ENCODE results near the gene NOP10. TPM values are rescaled to one million over a fixed set of nuclear protein-coding genes. Genes with fewer than 3 reads are reported as not detected.

NOP10 gene
- total RNA-seq, 4 donors from 2014 or later, result 41.1 to 166 (median 152) TPM

GRCh38 chr15:34304613-34305012 lies 38.3 kb downstream of the NOP10 start:
- Histone ChIP-seq H3K36me3 (no peaks in the 10 kb centered on the region), H3K4me3 (no peak overlapping the region), H3K27me3 (no peaks in the 10 kb centered on the region), H3K27ac (no peak overlapping the region), H3K4me1 (no peaks in the 10 kb centered on the region), H3K9me3 (no peaks in the 10 kb centered on the region)
- in situ Hi-C loops (cut with MboI; ENCODE audit: low pct_ligation_motif_present in 1 of 4, low pct_unique_long_range_greater_than_20kb in 1 of 4, low sequenced_read_pairs in 3 of 4), result no loop called here
- intact Hi-C loops (cut with DNase I; ENCODE audit: low total_unique reads), result no loop called here
- TF ChIP-seq POLR2A (IDR thresholded peaks at IDR 0.05) (no peak), EP300 (IDR thresholded peaks at IDR 0.05; ENCODE audit: low read depth) (no peak), CTCF (IDR thresholded peaks at IDR 0.05) (no peak), POLR2AphosphoS5 (IDR thresholded peaks at IDR 0.05) (no peak)
- DNase-seq, result no peak

GRCh38 chr15:34301058-34301457 lies 41.9 kb downstream of the NOP10 start:
- Histone ChIP-seq H3K4me3 (no peak overlapping the region), H3K27ac (no peak overlapping the region), H3K27me3 (no peaks in the 10 kb centered on the region), H3K9me3 (no peaks in the 10 kb centered on the region), H3K4me1 (peaks cover 0 to 9% (median 0%) of the 10 kb centered on the region in 4 donors), H3K36me3 (no peaks in the 10 kb centered on the region)
- in situ Hi-C loops (cut with MboI; ENCODE audit: low pct_ligation_motif_present in 1 of 4, low pct_unique_long_range_greater_than_20kb in 1 of 4, low sequenced_read_pairs in 3 of 4), result no loop called here
- no peak for TF ChIP-seq POLR2A (IDR thresholded peaks at IDR 0.05)
- no peak for TF ChIP-seq CTCF (IDR thresholded peaks at IDR 0.05)
- TF ChIP-seq POLR2AphosphoS5 (IDR thresholded peaks at IDR 0.05), result no peak
- no peak for TF ChIP-seq EP300 (IDR thresholded peaks at IDR 0.05; ENCODE audit: low read depth)
- intact Hi-C loops (cut with DNase I; ENCODE audit: low total_unique reads), result no loop called here
- WGBS, 2 donors (ENCODE audit: low coverage in 1 of 2), result 95% methylated on average over 3 of the region's 3 CpGs; no CpG with 5 or more reads in 1 of the 2 donors
- DNase-seq, result no peak

GRCh38 chr15:34297059-34297458 lies 45.9 kb downstream of the NOP10 start:
- in situ Hi-C loops (cut with MboI; ENCODE audit: low pct_ligation_motif_present in 1 of 4, low pct_unique_long_range_greater_than_20kb in 1 of 4, low sequenced_read_pairs in 3 of 4) (no loop called here), intact Hi-C loops (cut with DNase I; ENCODE audit: low total_unique reads) (no loop called here)
- no peaks in the 10 kb centered on the region for H3K36me3 ChIP-seq
- DNase-seq, result no peak
- 0 to 5% methylated on average over 1 of the region's 1 CpG for WGBS, 2 donors (ENCODE audit: low coverage in 1 of 2)
- H3K27ac ChIP-seq, result no peak overlapping the region
- no peak for TF ChIP-seq POLR2A (IDR thresholded peaks at IDR 0.05)
- no peak for TF ChIP-seq CTCF (IDR thresholded peaks at IDR 0.05)
- TF ChIP-seq EP300 (IDR thresholded peaks at IDR 0.05; ENCODE audit: low read depth), result no peak
- TF ChIP-seq POLR2AphosphoS5 (IDR thresholded peaks at IDR 0.05), result no peak
- peaks cover 0 to 9% (median 0%) of the 10 kb centered on the region in 4 donors for H3K4me1 ChIP-seq
- H3K27me3 ChIP-seq, result no peaks in the 10 kb centered on the region
- H3K9me3 ChIP-seq, result no peaks in the 10 kb centered on the region
- H3K4me3 ChIP-seq, result no peak overlapping the region

- DNase-seq, result no peak
- in situ Hi-C loops (cut with MboI; ENCODE audit: low pct_ligation_motif_present in 1 of 4, low pct_unique_long_range_greater_than_20kb in 1 of 4, low sequenced_read_pairs in 3 of 4), result no loop called here
- H3K9me3 ChIP-seq, result no peaks in the 10 kb centered on the region
- no peak overlapping the region for H3K4me3 ChIP-seq
- peaks cover 0 to 9% (median 0%) of the 10 kb centered on the region in 4 donors for H3K4me1 ChIP-seq
- H3K27ac ChIP-seq, result no peak overlapping the region
- no peaks in the 10 kb centered on the region for H3K27me3 ChIP-seq
- intact Hi-C loops (cut with DNase I; ENCODE audit: low total_unique reads), result no loop called here
- no peaks in the 10 kb centered on the region for H3K36me3 ChIP-seq
- TF ChIP-seq CTCF (IDR thresholded peaks at IDR 0.05), result no peak
- TF ChIP-seq POLR2AphosphoS5 (IDR thresholded peaks at IDR 0.05), result no peak
- TF ChIP-seq POLR2A (IDR thresholded peaks at IDR 0.05), result no peak
- TF ChIP-seq EP300 (IDR thresholded peaks at IDR 0.05; ENCODE audit: low read depth), result no peak
- WGBS, 2 donors (ENCODE audit: low coverage in 1 of 2), result 83 to 100% methylated on average over 2 to 9 of the region's 9 CpGs
Observed at GRCh38 chr15:34292621-34293020, 50.3 kb downstream of the NOP10 start.

Small RNA genes within 50 kb of the gene (small RNA-seq; reads per million reads assigned to genes)
- gene MIR1233-1 (0 reads per million in 4 donors), gene RF00019 (0 reads per million in 4 donors)

Other genes with a start within 250 kb of the NOP10 start
- 10 to 100 TPM in 3 of 4 donors, 1 to 10 TPM in 1; 1.8 to 39.7 (median 24.5) TPM for gene EMC7, start 241.3 kb downstream of the NOP10 start, total RNA-seq
- 1 to 10 TPM; 1.1 to 7.6 (median 1.9) TPM for gene PGBD4, start 241.1 kb downstream of the NOP10 start, total RNA-seq
- 100 to 1,000 TPM in 1 of 4 donors, 10 to 100 TPM in 3; 41.1 to 137 (median 80.3) TPM for gene KATNBL1, start 133.0 kb downstream of the NOP10 start, total RNA-seq
- gene EMC4, start 118.1 kb downstream of the NOP10 start, total RNA-seq, result 100 to 1,000 TPM in 2 of 4 donors, 10 to 100 TPM in 2; 71.4 to 148 (median 111) TPM
- gene SLC12A6, start 5.4 kb downstream of the NOP10 start, total RNA-seq, result 10 to 100 TPM in 3 of 4 donors, 1 to 10 TPM in 1; 9.2 to 52.6 (median 26.9) TPM
- not detected for gene NUTM1, start 179 bp upstream of the NOP10 start, total RNA-seq
- gene LPCAT4, start 24.1 kb upstream of the NOP10 start, total RNA-seq, result 100 to 1,000 TPM; 109 to 380 (median 143) TPM
- gene GOLGA8A, start 94.7 kb upstream of the NOP10 start, total RNA-seq, result 100 to 1,000 TPM in 1 of 4 donors, 10 to 100 TPM in 3; 34.8 to 120 (median 47.1) TPM
- 100 to 1,000 TPM in 2 of 4 donors, 10 to 100 TPM in 2; 77.6 to 142 (median 107) TPM for gene GOLGA8B, start 240.5 kb upstream of the NOP10 start, total RNA-seq